HUES6 (cell line): ENCODE data around the gene TEX19.

Source experiments
- H3K27ac ChIP-seq: 2 replicates; pipeline ENCODE4 v1.7.0; 2013; ENCODE audit warnings: low read depth, mild to moderate bottlenecking, low read length, inconsistent platforms
- H3K27me3 ChIP-seq: 2 replicates; pipeline ENCODE4 v1.6.1; 2013; ENCODE audit warnings: low read length; ENCODE audit not compliant: control insufficient read depth, insufficient read depth
- H3K36me3 ChIP-seq: 2 replicates; pipeline ENCODE4 v1.6.1; 2013; ENCODE audit warnings: low read length; ENCODE audit not compliant: control insufficient read depth, insufficient read depth
- H3K4me1 ChIP-seq: 2 replicates; pipeline ENCODE4 v1.6.1; 2013; ENCODE audit warnings: low read length; ENCODE audit not compliant: control insufficient read depth, insufficient read depth
- H3K4me3 ChIP-seq: 2 replicates; pipeline ENCODE4 v1.5.1; 2013; ENCODE audit warnings: low read depth, low read length
- H3K9ac ChIP-seq: one replicate; pipeline ENCODE4 v1.6.1; 2013; ENCODE audit warnings: mild to moderate bottlenecking, low read length
- H3K9me3 ChIP-seq: 2 replicates; pipeline ENCODE4 v1.6.1; 2013; ENCODE audit warnings: low read depth, low read length; ENCODE audit not compliant: control insufficient read depth, insufficient read depth

The TEX19 gene

DNA sequence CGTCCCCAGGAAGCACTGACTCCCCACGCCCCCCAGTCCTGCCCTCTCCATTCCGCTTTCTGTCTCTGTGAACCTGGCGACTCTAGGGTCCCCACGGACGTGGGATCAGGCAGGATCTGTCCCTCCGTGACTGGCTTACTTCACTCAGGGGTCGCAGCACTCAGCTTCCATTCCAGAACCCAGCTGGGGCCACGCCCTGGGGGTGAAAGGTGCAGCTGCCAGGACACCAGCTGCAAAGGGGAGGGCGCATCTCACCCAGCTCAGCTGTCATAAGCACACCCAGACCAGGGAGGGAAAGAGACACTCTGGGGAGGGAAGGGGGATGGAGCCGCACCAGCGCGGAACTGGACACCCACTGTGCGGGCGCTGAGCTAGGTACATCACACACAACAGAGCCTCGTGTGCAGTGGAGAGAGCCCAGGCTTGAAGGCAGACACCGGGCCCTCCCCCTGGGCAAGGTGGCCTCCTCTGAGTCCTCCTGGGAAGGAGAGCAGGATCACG is 40.6 kb downstream of the TEX19 start:
- H3K27ac ChIP-seq = no peak overlapping the region
- peaks cover 15% of the 10 kb centered on the region for H3K36me3 ChIP-seq
- no peaks in the 10 kb centered on the region for H3K9me3 ChIP-seq
- no peak overlapping the region for H3K4me3 ChIP-seq
- peaks cover 6% of the 10 kb centered on the region; the same call in 1 of the 2 replicates for H3K4me1 ChIP-seq
- no peaks in the 10 kb centered on the region for H3K27me3 ChIP-seq
- H3K9ac ChIP-seq = no peak overlapping the region

DNA sequence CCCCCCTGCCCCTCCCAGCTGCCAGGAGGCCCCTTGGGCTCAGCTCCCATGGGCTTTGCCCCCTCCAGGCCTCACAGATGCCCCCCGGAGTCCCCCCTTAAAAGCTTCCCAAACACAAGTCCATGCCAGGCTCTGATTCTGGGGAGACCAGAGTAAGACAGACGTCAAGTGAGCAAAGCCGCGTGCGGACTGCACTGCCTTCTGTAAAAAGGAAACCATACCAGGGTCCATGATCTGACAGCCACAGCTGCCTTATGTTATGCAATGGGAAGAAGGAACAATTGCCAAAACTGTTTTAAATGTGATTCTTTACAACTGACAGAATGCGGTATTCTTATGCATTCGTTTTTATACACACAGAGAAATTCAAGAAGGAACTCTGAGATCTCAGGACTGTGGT is 41.2 kb downstream of the TEX19 start:
- Histone ChIP-seq H3K9ac (no peak overlapping the region), H3K4me3 (no peak overlapping the region), H3K27ac (no peak overlapping the region)

DNA sequence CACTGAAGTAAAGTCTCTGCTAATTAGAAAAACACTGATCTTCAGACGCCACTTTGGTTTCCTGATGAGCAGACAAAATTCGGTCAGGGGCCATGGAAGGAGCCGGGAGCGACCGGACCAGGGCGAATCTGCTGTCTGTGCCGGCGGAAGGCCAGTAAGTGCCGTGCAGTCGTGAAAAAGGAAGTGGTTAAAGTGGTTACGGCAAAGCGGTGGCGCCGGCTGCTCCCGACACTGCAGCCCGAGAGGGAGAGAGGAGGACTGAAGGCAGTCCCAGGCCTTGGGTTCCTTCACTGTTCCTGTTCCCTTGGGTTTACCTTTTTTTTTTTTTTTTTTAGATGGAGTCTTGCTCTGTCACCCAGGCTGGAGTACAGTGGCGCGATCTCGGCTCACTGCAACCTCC is 41.8 kb downstream of the TEX19 start:
- Histone ChIP-seq H3K27ac (no peak overlapping the region), H3K4me3 (no peak overlapping the region), H3K9ac (no peak overlapping the region)

More for the DNA sequence above, 41.2 kb downstream of the TEX19 start:
- Histone ChIP-seq H3K36me3 (peaks cover 15% of the 10 kb centered on the region), H3K27me3 (no peaks in the 10 kb centered on the region), H3K9me3 (no peaks in the 10 kb centered on the region), H3K4me1 (peaks cover 6% of the 10 kb centered on the region; the same call in 1 of the 2 replicates)

DNA sequence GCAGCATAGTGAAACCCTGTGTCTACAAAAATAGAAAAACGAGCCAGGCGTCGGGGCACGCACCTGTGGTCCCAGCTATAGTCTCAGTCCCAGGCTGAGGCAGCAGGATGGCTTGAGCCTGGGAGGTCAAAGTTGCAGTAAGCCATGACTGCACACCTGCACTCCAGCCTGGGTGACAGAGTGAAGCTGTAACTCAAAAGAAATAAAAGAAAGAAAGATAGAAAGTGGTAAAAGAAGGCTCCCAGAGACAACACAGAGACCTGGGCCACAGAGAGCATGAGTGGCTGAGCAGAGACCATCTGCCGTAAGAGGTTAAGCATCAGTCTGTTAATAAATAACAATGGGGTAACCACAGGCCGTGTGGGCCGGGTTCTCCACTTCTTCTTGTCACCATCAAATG is 43.8 kb downstream of the TEX19 start:
- Histone ChIP-seq H3K27me3 (no peaks in the 10 kb centered on the region), H3K9ac (no peak overlapping the region), H3K4me1 (peaks cover 6% of the 10 kb centered on the region; the same call in 1 of the 2 replicates), H3K4me3 (no peak overlapping the region), H3K9me3 (no peaks in the 10 kb centered on the region), H3K27ac (no peak overlapping the region), H3K36me3 (peaks cover 15% of the 10 kb centered on the region)

More for the DNA sequence above, 41.8 kb downstream of the TEX19 start:
- Histone ChIP-seq H3K27me3 (no peaks in the 10 kb centered on the region), H3K36me3 (peaks cover 15% of the 10 kb centered on the region), H3K9me3 (no peaks in the 10 kb centered on the region), H3K4me1 (peaks cover 6% of the 10 kb centered on the region; the same call in 1 of the 2 replicates)

DNA sequence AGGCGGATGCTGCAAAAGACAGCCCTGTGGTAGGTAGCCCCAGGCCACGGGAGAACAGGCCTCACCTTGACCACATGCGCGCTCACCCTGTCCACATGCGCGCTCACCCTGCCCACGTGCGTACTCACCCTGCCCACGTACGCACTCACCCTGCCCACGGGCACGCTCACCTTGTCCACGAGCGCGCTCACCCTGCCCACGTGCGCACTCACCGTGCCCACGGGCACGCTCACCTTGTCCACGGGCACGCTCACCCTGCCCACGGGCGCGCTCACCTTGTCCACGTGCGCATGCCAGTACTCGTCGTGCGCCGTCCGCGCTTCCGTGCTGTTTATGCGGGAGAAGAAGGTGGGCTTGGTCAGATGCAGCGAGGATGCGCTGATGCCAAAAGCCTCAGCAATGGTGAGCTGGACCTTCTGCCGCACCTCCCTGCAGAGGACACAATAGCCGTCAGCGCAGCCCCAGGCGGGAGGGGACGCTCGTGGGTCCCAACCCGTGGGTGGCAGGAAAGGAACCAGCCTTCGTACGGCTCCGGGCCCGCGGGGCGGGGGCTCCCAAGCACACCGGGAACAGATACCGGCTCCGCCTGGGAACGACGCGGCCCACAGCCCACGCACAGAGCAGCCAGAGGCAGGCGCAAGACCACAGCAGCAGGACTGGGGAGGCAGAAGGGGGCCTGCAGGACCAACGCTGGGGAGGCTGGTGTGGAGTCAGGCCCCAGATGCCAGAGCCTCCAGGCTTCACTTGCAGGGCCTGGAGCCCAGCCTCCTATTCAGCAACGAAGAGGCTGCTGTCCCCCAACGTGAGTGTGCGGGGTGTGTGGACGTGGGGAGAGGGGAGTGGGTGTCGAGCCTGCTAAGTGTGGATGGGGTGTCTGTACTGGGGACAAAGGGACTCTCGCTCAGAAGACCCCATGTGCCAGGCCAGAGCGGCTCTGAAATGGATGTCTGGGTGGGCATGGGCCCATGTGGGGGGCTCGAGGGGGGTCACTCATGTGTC is 44.9 kb downstream of the TEX19 start:
- H3K36me3 ChIP-seq = peaks cover 15% of the 10 kb centered on the region
- no peaks in the 10 kb centered on the region for H3K9me3 ChIP-seq
- no peak overlapping the region for H3K27ac ChIP-seq
- peaks cover 6% of the 10 kb centered on the region; the same call in 1 of the 2 replicates for H3K4me1 ChIP-seq
- H3K27me3 ChIP-seq = no peaks in the 10 kb centered on the region
- no peak overlapping the region for H3K4me3 ChIP-seq
- H3K9ac ChIP-seq = no peak overlapping the region

DNA sequence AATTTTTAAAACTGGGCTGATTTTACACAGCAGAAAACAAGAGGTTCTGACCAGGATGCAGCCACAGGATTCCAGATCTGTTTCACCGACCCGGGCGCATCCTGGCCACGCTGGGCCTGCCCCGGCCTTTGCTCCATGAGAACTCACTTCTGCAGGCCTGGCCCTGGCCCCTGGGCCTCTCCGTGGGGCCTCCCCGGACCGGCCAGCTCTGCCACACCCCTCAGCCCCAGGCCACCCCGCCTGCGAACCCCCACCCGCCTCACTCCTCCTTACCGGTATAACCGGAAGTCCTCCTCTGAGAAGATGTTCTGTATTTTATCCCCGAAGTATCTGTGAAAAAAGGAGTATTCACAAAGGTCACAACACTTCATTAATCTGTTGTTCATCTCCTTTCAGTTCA is 46.0 kb downstream of the TEX19 start:
- H3K9me3 ChIP-seq = no peaks in the 10 kb centered on the region
- peaks cover 15% of the 10 kb centered on the region for H3K36me3 ChIP-seq
- H3K27me3 ChIP-seq = no peaks in the 10 kb centered on the region
- no peak overlapping the region for H3K4me3 ChIP-seq
- H3K4me1 ChIP-seq = peaks cover under 1% of the 10 kb centered on the region; the same call in 1 of the 2 replicates
- no peak overlapping the region for H3K27ac ChIP-seq
- no peak overlapping the region for H3K9ac ChIP-seq

DNA sequence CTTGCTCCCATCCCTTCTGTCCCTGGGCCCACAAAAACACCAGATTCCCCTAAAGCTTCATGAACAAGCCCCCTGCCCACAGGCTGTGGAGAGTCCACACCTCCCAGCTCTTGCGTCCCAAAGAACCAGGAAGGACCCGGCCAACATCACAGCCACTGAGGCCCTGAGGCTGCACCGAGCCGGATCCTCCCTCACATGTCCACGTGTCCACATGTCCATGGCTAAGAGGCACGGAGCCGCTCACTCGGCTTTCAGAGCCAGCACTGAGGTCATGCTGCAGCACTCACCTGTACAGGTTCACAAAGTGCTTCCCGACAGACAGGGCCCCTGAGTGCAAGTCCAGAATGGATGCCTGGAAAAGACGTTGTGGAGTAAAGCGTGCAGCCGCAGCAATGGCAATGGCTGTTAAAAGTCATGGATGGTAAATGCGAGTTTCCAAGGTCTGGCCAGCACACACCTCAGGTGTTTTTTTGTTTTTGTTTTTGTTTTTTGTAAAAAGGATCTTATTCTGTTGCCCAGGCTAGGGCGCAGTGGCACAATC is 47.2 kb downstream of the TEX19 start:
- Histone ChIP-seq H3K4me1 (no peaks in the 10 kb centered on the region), H3K36me3 (peaks cover 15% of the 10 kb centered on the region), H3K27ac (no peak overlapping the region), H3K27me3 (no peaks in the 10 kb centered on the region), H3K4me3 (no peak overlapping the region), H3K9ac (no peak overlapping the region), H3K9me3 (no peaks in the 10 kb centered on the region)

DNA sequence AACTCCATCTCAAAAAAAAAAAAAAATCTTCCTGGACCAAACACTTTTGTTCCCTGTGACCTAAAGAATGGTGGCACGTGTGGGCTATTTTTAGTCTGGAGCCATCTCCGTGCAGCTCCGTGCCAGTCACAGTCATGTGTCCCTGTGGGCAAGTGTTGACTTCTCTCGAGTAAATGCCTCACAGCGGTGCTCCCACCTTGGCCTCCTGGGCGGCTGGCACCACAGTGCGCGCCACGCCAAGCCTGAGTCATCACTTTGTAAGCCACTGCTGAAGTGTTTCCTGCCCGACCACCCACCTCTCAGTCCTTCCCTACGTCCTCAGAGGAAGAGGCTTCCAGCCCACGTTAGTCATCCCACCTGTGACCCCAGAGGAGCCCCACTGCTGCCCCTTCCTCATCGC is 48.2 kb downstream of the TEX19 start:
- H3K27ac ChIP-seq = no peak overlapping the region
- peaks cover 15% of the 10 kb centered on the region for H3K36me3 ChIP-seq
- no peak overlapping the region for H3K9ac ChIP-seq
- no peaks in the 10 kb centered on the region for H3K9me3 ChIP-seq
- no peaks in the 10 kb centered on the region for H3K4me1 ChIP-seq
- H3K4me3 ChIP-seq = no peak overlapping the region
- H3K27me3 ChIP-seq = no peaks in the 10 kb centered on the region

DNA sequence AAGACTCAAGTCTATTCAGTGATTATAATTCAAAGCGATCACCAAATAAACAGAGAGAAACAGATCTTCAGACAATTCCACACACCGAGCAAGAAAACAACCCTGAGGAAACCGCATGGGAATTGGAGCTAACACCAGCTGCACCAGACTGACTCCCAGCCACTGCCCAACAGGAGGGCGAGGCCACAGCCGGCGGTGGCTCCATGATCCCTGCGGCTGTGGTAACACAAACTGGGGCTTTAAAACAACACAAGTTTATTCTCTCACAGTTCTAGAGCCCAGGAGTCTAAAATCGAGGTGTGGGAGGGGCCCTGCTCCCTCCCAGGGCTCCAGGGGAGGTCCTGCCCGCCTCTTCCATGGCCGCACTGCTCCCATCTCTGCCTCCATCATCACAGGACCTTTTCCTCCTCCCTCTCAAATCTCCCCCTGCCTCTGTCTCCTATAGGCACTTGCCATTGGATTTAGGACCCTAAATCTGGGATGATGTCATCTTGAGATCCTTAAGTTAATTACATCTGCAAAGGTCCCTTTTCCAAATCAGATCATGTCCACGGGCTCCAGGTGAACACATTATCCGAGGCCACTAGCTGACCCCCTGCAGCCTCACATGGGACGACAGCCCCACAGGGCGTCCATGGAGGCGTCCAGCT is 49.4 kb downstream of the TEX19 start:
- H3K4me1 ChIP-seq = no peaks in the 10 kb centered on the region
- H3K27ac ChIP-seq = no peak overlapping the region
- H3K9ac ChIP-seq = no peak overlapping the region
- no peak overlapping the region for H3K4me3 ChIP-seq
- H3K36me3 ChIP-seq = peaks cover 8% of the 10 kb centered on the region
- H3K9me3 ChIP-seq = no peaks in the 10 kb centered on the region
- H3K27me3 ChIP-seq = no peaks in the 10 kb centered on the region

DNA sequence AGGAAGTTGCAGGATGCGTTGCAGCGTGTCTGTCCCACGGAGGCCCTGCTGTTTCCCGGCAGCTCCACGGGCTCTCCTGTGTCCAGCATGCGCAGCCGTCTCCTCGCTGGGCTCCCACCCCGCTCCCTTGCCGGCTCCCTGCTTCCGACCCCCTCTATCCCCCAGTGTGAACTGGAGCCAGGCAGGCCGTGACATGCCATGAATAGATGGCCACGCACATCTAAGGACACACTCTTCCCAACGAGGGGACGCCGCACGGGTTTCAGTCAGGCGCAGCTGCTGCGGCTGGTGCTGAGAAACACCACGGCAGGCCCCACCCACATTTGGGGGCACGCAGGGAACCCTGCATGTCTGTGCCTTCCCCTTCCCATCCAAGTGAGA is 49.9 kb downstream of the TEX19 start:
- Histone ChIP-seq H3K9me3 (no peaks in the 10 kb centered on the region), H3K9ac (no peak overlapping the region), H3K36me3 (peaks cover 2% of the 10 kb centered on the region; the same call in 1 of the 2 replicates)

More for the DNA sequence above, 49.9 kb downstream of the TEX19 start:
- H3K27ac ChIP-seq = no peak overlapping the region
- H3K4me3 ChIP-seq = no peak overlapping the region
- no peaks in the 10 kb centered on the region for H3K4me1 ChIP-seq
- H3K27me3 ChIP-seq = no peaks in the 10 kb centered on the region
